H1 (cell line): ENCODE measurements around the gene SLC6A3. TPM values are rescaled to one million over a fixed set of nuclear protein-coding genes. Genes with fewer than 3 reads are reported as not detected.

Experiments
- CTCF ChIA-PET: fragments of 300-600 bp; sonication (Branson Sonifier 250); formaldehyde crosslinking; loops from one replicate; lab custom pipeline; 2021; ENCODE audit not compliant: partially characterized antibody; lab: Charles Lee
- POLR2A ChIA-PET: fragments of 300-600 bp; sonication (Branson Sonifier 250); formaldehyde crosslinking; loops from one replicate; lab custom pipeline; 2021; ENCODE audit warnings: inconsistent platforms; ENCODE audit not compliant: partially characterized antibody; lab: Charles Lee
- DNase-seq, 2 experiments: peaks; one replicate each; pipeline versions ENCODE4 v3.0.0 to v3.0.0-alpha.2; 2010 to 2022; ENCODE audit warnings: low spot score in 2 of 2, low read depth in 1 of 2, mixed read lengths in 1 of 2
- FAIRE-seq: peaks from 2 replicates; lab custom pipeline; 2011; peaks lifted over from hg19 to GRCh38; lab: Jason Lieb, UNC
- H2AFZ ChIP-seq: 2 replicates; pipeline ENCODE4 v1.8.1; 2012; ENCODE audit warnings: low read length, inconsistent platforms
- H2AK5ac ChIP-seq: 2 replicates; pipeline ENCODE4 v1.6.1; 2013; ENCODE audit warnings: low read depth, low read length
- H2BK120ac ChIP-seq: replicated peaks from 2 replicates; pipeline ENCODE3; 2013; ENCODE audit warnings: low read depth, low read length, inconsistent platforms
- H2BK12ac ChIP-seq: 2 replicates; pipeline ENCODE4 v1.6.1; 2013; ENCODE audit warnings: low read depth, low read length
- H2BK15ac ChIP-seq: 2 replicates; pipeline ENCODE4 v1.6.1; 2013; ENCODE audit warnings: low read length
- H2BK20ac ChIP-seq: 2 replicates; pipeline ENCODE4 v1.6.1; 2013; ENCODE audit warnings: low read length
- H2BK5ac ChIP-seq: 2 replicates; pipeline ENCODE4 v1.6.1; 2013; ENCODE audit warnings: low read depth, low read length
- H3K14ac ChIP-seq: 2 replicates; pipeline ENCODE4 v1.6.1; 2013; ENCODE audit warnings: inconsistent platforms; ENCODE audit not compliant: insufficient read length
- H3K18ac ChIP-seq: 2 replicates; pipeline ENCODE4 v1.6.1; 2013; ENCODE audit warnings: low read length; ENCODE audit errors: extremely low read depth
- H3K23ac ChIP-seq: 2 replicates; pipeline ENCODE4 v1.6.1; 2013; ENCODE audit warnings: inconsistent platforms; ENCODE audit not compliant: insufficient read length
- H3K23me2 ChIP-seq: 2 replicates; pipeline ENCODE4 v1.6.1; 2013; ENCODE audit warnings: low read depth, low read length
- H3K27ac ChIP-seq: 2 replicates; pipeline ENCODE4 v1.6.1; 2011; ENCODE audit warnings: low read depth, low read length, inconsistent platforms
- H3K27me3 ChIP-seq, 4 experiments: replicated peaks in 1 of 4; 1 replicate in 1 of 4; 2 replicates in 3 of 4; pipeline versions ENCODE4 v1.6.1 to v1.8.1; 2011 to 2013; ENCODE audit warnings: low read length in 3 of 4, mild to moderate bottlenecking in 3 of 4, inconsistent platforms in 2 of 4, mixed read lengths in 2 of 4, moderate library complexity in 1 of 4; ENCODE audit not compliant: control insufficient read depth in 3 of 4, insufficient read depth in 3 of 4; ENCODE audit errors: extremely low read depth in 1 of 4
- H3K36me3 ChIP-seq, 4 experiments: 2 replicates each; pipeline versions ENCODE4 v1.6.1 to v1.8.1; 2011 to 2013; ENCODE audit warnings: mild to moderate bottlenecking in 4 of 4, low read length in 3 of 4, moderate library complexity in 2 of 4, control low read depth in 1 of 4, inconsistent platforms in 1 of 4; ENCODE audit not compliant: insufficient read depth in 4 of 4, control insufficient read depth in 2 of 4
- H3K4ac ChIP-seq: replicated peaks from 2 replicates; pipeline ENCODE3; 2013; ENCODE audit warnings: low read length, low read depth, mixed read lengths, inconsistent platforms; ENCODE audit not compliant: insufficient read length
- H3K4me1 ChIP-seq, 4 experiments: replicated peaks in 1 of 4; 1 replicate in 1 of 4; 2 replicates in 3 of 4; pipeline versions ENCODE4 v1.6.1 to v1.8.1; 2011 to 2013; ENCODE audit warnings: low read length in 3 of 4, inconsistent platforms in 2 of 4, mixed read lengths in 1 of 4; ENCODE audit not compliant: insufficient read depth in 4 of 4, control insufficient read depth in 3 of 4
- H3K4me2 ChIP-seq, 2 experiments: 2 replicates each; pipeline versions ENCODE4 v1.6.1 to v1.8.1; 2011 to 2013; ENCODE audit warnings: low read depth in 2 of 2, low read length in 2 of 2, control low read depth in 1 of 2, inconsistent platforms in 1 of 2, mild to moderate bottlenecking in 1 of 2; ENCODE audit not compliant: insufficient read depth in 1 of 2
- H3K4me3 ChIP-seq, 4 experiments: fragments of 200-600, 300-600 bp in 1 of 4; sonication (generic), shearing (Covaris generic), sonication (Bioruptor Twin) in 1 of 4; 2 replicates each; pipeline versions ENCODE4 v1.5.1 to v1.8.1; 2011 to 2016; ENCODE audit warnings: low read length in 4 of 4, low read depth in 3 of 4, control low read depth in 2 of 4, inconsistent platforms in 2 of 4, mild to moderate bottlenecking in 2 of 4, mixed read lengths in 1 of 4, moderate library complexity in 1 of 4; ENCODE audit not compliant: insufficient read depth in 2 of 4; ENCODE audit errors: extremely low read depth in 1 of 4
- H3K56ac ChIP-seq: replicated peaks from 2 replicates; pipeline ENCODE3; 2013; ENCODE audit warnings: low read depth, mild to moderate bottlenecking, mixed read lengths, low read length, inconsistent platforms; ENCODE audit not compliant: insufficient read length
- H3K79me1 ChIP-seq: 2 replicates; pipeline ENCODE4 v1.6.1; 2013; ENCODE audit warnings: low read depth, low read length, control low read depth
- H3K79me2 ChIP-seq, 2 experiments: 2 replicates each; pipeline versions ENCODE4 v1.6.1 to v1.8.1; 2012 to 2013; ENCODE audit warnings: low read length in 2 of 2, mild to moderate bottlenecking in 2 of 2, inconsistent platforms in 1 of 2; ENCODE audit not compliant: insufficient read depth in 2 of 2, control insufficient read depth in 1 of 2
- H3K9ac ChIP-seq, 4 experiments: replicated peaks in 1 of 4; 1 replicate in 1 of 4; 2 replicates in 3 of 4; pipeline versions ENCODE4 v1.6.1 to v1.8.1; 2011 to 2013; ENCODE audit warnings: low read depth in 3 of 4, low read length in 3 of 4, control low read depth in 2 of 4, mild to moderate bottlenecking in 2 of 4, moderate library complexity in 2 of 4, inconsistent platforms in 1 of 4; ENCODE audit errors: extremely low read depth in 1 of 4
- H3K9me3 ChIP-seq, 2 experiments: 2 replicates each; pipeline versions ENCODE4 v1.6.1 to v1.8.1; 2012 to 2013; ENCODE audit warnings: mild to moderate bottlenecking in 2 of 2, moderate library complexity in 2 of 2, control low read depth in 1 of 2, inconsistent platforms in 1 of 2, low read depth in 1 of 2, low read length in 1 of 2, mixed read lengths in 1 of 2; ENCODE audit not compliant: insufficient read depth in 2 of 2
- H4K20me1 ChIP-seq, 2 experiments: replicated peaks in 1 of 2; 2 replicates each; pipeline versions ENCODE3 to v1.8.1; 2011 to 2013; ENCODE audit warnings: inconsistent platforms in 2 of 2, low read length in 2 of 2, mild to moderate bottlenecking in 1 of 2; ENCODE audit not compliant: insufficient read depth in 2 of 2, control insufficient read depth in 1 of 2
- H4K5ac ChIP-seq: 2 replicates; pipeline ENCODE4 v1.6.1; 2013; ENCODE audit warnings: low read length, low read depth, mixed read lengths, inconsistent platforms; ENCODE audit not compliant: insufficient read length
- H4K8ac ChIP-seq: 2 replicates; pipeline ENCODE4 v1.8.0; 2013; ENCODE audit warnings: mild to moderate bottlenecking, moderate library complexity, low read length, inconsistent platforms; ENCODE audit not compliant: insufficient read depth; ENCODE audit errors: extremely low read depth
- H4K91ac ChIP-seq: replicated peaks from 2 replicates; pipeline ENCODE3; 2013; ENCODE audit warnings: low read length, mixed read lengths, inconsistent platforms; ENCODE audit not compliant: insufficient read length
- CEBPB ChIP-seq: IDR thresholded peaks from 2 replicates; pipeline ENCODE4 v1.6.1; 2012; ENCODE audit warnings: low read depth, low read length
- EP300 ChIP-seq, 2 experiments: IDR thresholded peaks; 1 replicate in 1 of 2; 2 replicates in 1 of 2; pipeline ENCODE4 v1.6.1; 2011 to 2012; ENCODE audit warnings: low read depth in 2 of 2, low read length in 2 of 2, mild to moderate bottlenecking in 2 of 2, borderline replicate concordance in 1 of 2, inconsistent platforms in 1 of 2, moderate library complexity in 1 of 2
- GABPA ChIP-seq: IDR thresholded peaks from 2 replicates; pipeline ENCODE4 v1.6.1; 2011; ENCODE audit warnings: mild to moderate bottlenecking, low read length, moderate library complexity, borderline replicate concordance; ENCODE audit not compliant: insufficient read depth
- HDAC6 ChIP-seq: IDR thresholded peaks from one replicate; pipeline ENCODE4 v1.7.1; 2012; ENCODE audit warnings: low read depth, mild to moderate bottlenecking, inconsistent platforms, low read length, moderate library complexity
- JUN ChIP-seq: IDR thresholded peaks from 2 replicates; pipeline ENCODE4 v1.6.1; 2011; ENCODE audit warnings: low read depth, mild to moderate bottlenecking, improper control_type of control experiment, low read length
- MAX ChIP-seq: IDR thresholded peaks from 2 replicates; pipeline ENCODE4 v1.6.1; 2012; ENCODE audit warnings: inconsistent platforms
- POLR2A ChIP-seq, 2 experiments: IDR thresholded peaks; 1 replicate in 1 of 2; 2 replicates in 1 of 2; pipeline ENCODE4 v1.6.1; 2011; ENCODE audit warnings: low read depth in 2 of 2, low read length in 2 of 2, mild to moderate bottlenecking in 2 of 2; ENCODE audit errors: control extremely low read depth in 1 of 2
- RFX5 ChIP-seq: IDR thresholded peaks from 2 replicates; pipeline ENCODE4 v1.6.1; 2011; ENCODE audit warnings: low read depth, low read length, improper control_type of control experiment, borderline replicate concordance
- RXRA ChIP-seq: IDR thresholded peaks from 2 replicates; pipeline ENCODE4 v1.6.1; 2011; ENCODE audit warnings: low read depth, mild to moderate bottlenecking, low read length, moderate library complexity; ENCODE audit not compliant: insufficient read depth
- SIRT6 ChIP-seq: IDR thresholded peaks from one replicate; pipeline ENCODE4 v1.7.1; 2012; ENCODE audit warnings: low read length, inconsistent platforms
- TBP ChIP-seq: IDR thresholded peaks from 2 replicates; pipeline ENCODE4 v1.6.1; 2011; ENCODE audit warnings: low read depth, low read length, improper control_type of control experiment
- TCF12 ChIP-seq: IDR thresholded peaks from 2 replicates; pipeline ENCODE4 v1.6.1; 2011; ENCODE audit warnings: low read depth, mild to moderate bottlenecking, low read length
- WGBS, 2 experiments: shearing (Covaris generic) in 1 of 2; methylation state at CpG; one replicate each; pipeline versions ENCODE4 v1.1.6 to v1.1.7; 2013 to 2015; ENCODE audit warnings: low lambda C conversion rate in 2 of 2, mixed read lengths in 2 of 2, inconsistent platforms in 1 of 2, low coverage in 1 of 2, missing lambda C conversion rate in 1 of 2; ENCODE audit not compliant: insufficient replicate concordance in 2 of 2, insufficient coverage in 1 of 2, insufficient read length in 1 of 2; ENCODE audit errors: extremely low coverage in 1 of 2, missing lambda C conversion rate in 1 of 2; 5-methylcytosine and 5-hydroxymethylcytosine counted together
- polyA plus RNA-seq, 7 experiments: library from polyadenylated mRNA; depleted of rRNA in 3 of 7; stranded (reverse) in 5 of 7; unstranded in 2 of 7; fragments of >200 nt in 5 of 7; fragments of 200-250 nt in 2 of 7; gene quantifications; 1 replicate in 5 of 7; 2 replicates in 1 of 7; 4 replicates in 1 of 7; pipeline versions ENCODE4 v1.2.1 to v1.2.3, GENCODE V29; 2011 to 2013; ENCODE audit warnings: missing spikeins in 2 of 7, mixed read lengths in 2 of 7
- total RNA-seq: library from RNA; stranded (reverse); fragmentation: NEBNext Ultra II Directional; extraction: Animal tissue kit (Norgen Biotek cat#: 25700); gene quantifications from 2 replicates; pipeline ENCODE4 v1.2.1, GENCODE V29; 2021
- TF ChIP-seq, protein P1 (sequence below): IDR thresholded peaks from 2 replicates; pipeline ENCODE4 v1.6.1; 2012; ENCODE audit warnings: low read length, inconsistent platforms

SLC6A3 gene
- total and polyA plus RNA-seq, 2 of the 8 experiments (the other 6 are each of a cell fraction or from before 2014, with no cell fraction given) = 0.48 to 0.91 TPM

- no peak overlapping the region for H3K23ac ChIP-seq
- H3K23me2 ChIP-seq = no peaks in the 10 kb centered on the region
- no peak overlapping the region for H3K4me2 ChIP-seq
- no peak for TF ChIP-seq RFX5
- TF ChIP-seq JUN = no peak
- no peak for TF ChIP-seq GABPA
- TF ChIP-seq, protein P1, sequence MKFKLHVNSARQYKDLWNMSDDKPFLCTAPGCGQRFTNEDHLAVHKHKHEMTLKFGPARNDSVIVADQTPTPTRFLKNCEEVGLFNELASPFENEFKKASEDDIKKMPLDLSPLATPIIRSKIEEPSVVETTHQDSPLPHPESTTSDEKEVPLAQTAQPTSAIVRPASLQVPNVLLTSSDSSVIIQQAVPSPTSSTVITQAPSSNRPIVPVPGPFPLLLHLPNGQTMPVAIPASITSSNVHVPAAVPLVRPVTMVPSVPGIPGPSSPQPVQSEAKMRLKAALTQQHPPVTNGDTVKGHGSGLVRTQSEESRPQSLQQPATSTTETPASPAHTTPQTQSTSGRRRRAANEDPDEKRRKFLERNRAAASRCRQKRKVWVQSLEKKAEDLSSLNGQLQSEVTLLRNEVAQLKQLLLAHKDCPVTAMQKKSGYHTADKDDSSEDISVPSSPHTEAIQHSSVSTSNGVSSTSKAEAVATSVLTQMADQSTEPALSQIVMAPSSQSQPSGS = no peak
- TF ChIP-seq TBP = no peak
- TF ChIP-seq EP300 (IDR thresholded peaks at IDR 0.05; ENCODE audit: borderline replicate concordance in 1 of 2, low read depth in 2 of 2, low read length in 2 of 2) = no peak
- no peak for TF ChIP-seq POLR2A (IDR thresholded peaks at IDR 0.05; ENCODE audit: control extremely low read depth in 1 of 2, low read depth in 2 of 2, low read length in 2 of 2)
- no peak for TF ChIP-seq SIRT6
- no peak for TF ChIP-seq CEBPB
- TF ChIP-seq HDAC6 = no peak
- TF ChIP-seq TCF12 = no peak
- no peak for TF ChIP-seq MAX
- no peak for TF ChIP-seq RXRA
- peaks cover 0 to 4% (median under 1%) of the 10 kb centered on the region in 4 experiments; a peak in 2 of 7 replicates for H3K4me1 ChIP-seq
- no peak overlapping the region for H3K56ac ChIP-seq
- H3K4me3 ChIP-seq = no peak overlapping the region
- 89% methylated on average over 7 of the region's 7 CpGs; no CpG with 5 or more reads in 1 of the 2 experiments for WGBS, 2 experiments
- H3K79me2 ChIP-seq = no peaks in the 10 kb centered on the region
- H4K8ac ChIP-seq = no peak overlapping the region
- H3K79me1 ChIP-seq = no peaks in the 10 kb centered on the region
- H4K91ac ChIP-seq = no peak overlapping the region
- peaks cover 33 to 61% (median 55%) of the 10 kb centered on the region in 4 experiments for H3K36me3 ChIP-seq
- H3K18ac ChIP-seq = no peak overlapping the region
- H3K27ac ChIP-seq = no peak overlapping the region
- H2BK12ac ChIP-seq = no peak overlapping the region
- no peak overlapping the region for H3K4ac ChIP-seq
- no peak overlapping the region for H2BK120ac ChIP-seq
- no peaks in the 10 kb centered on the region for H3K27me3 ChIP-seq
- DNase-seq (no peak), FAIRE-seq (no peak)
- no peak overlapping the region for H2BK20ac ChIP-seq
- CTCF ChIA-PET = interaction anchor here (0.9 to 7.7 kb wide), 11 partner anchors 8 to 165 kb away, joined by 3 to 47 read pairs (median 6); no protein-coding TSS in a partner anchor
- POLR2A ChIA-PET = no interaction called here
- no peak overlapping the region for H3K14ac ChIP-seq
- peaks cover 7 to 10% of the 10 kb centered on the region in 2 experiments for H4K20me1 ChIP-seq
- no peak overlapping the region for H2BK5ac ChIP-seq
- H3K9ac ChIP-seq = no peak overlapping the region
- no peaks in the 10 kb centered on the region for H3K9me3 ChIP-seq
- H2AFZ ChIP-seq = no peak overlapping the region
- H2BK15ac ChIP-seq = no peak overlapping the region
- no peak overlapping the region for H2AK5ac ChIP-seq
- H4K5ac ChIP-seq = no peak overlapping the region
Observed at GRCh38 chr5:1479066-1479465, 33.8 kb upstream of the SLC6A3 start.
